Measurements from ENCODE around the gene EHD3.

DNA sequence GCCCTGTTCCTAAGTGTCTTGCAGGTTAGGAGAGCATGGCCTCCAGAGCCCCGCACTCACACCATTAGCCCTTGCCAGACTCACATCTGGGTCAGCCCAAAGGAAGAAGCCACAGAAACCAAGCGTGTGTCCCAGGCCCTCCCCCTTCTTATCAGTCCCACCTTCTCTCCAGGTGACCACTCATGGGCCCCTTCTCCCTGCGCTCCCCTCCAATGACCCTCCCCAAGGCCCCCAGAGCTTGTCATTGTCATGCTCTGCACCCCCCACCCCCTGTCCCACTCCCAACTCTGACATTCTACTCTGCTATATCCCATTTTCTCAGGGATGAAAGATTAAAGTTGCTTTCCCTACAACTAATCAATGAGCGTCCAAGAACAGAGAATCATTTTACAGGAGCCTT lies 46.8 kb upstream of the EHD3 start:
- TF ChIP-seq CTCF (IDR thresholded peaks at IDR 0.05; ENCODE audit: insufficient read depth, low read depth, low read length) (no peak), EZH2 (IDR thresholded peaks at IDR 0.05; ENCODE audit: insufficient read depth, low read length) (no peak)
